Neural progenitor cell (in vitro differentiated cells): Measurements from ENCODE around the gene GNB5. TPM values are rescaled to one million over a fixed set of nuclear protein-coding genes. Genes with fewer than 3 reads are reported as not detected.

Source experiments
- DNase-seq: peaks from one replicate; pipeline ENCODE4 v3.0.0-alpha.2; 2016; ENCODE audit warnings: low spot score
- H2AFZ ChIP-seq: fragments of 200-600 bp; sonication (generic); replicated peaks from 2 replicates; pipeline ENCODE4 v1.6.1; 2016; ENCODE audit warnings: antibody characterized with exemption
- H3F3A ChIP-seq: fragments of 200-600 bp; sonication (generic); 2 replicates; pipeline ENCODE4 v1.6.1; 2016; ENCODE audit warnings: antibody characterized with exemption, low read depth
- H3K27ac ChIP-seq: fragments of 200-600 bp; sonication (generic); 2 replicates; pipeline ENCODE4 v1.5.1; 2016; ENCODE audit warnings: mild to moderate bottlenecking
- H3K27me3 ChIP-seq: fragments of 200-600 bp; sonication (generic); 2 replicates; pipeline ENCODE4 v1.6.1; 2016; ENCODE audit warnings: mild to moderate bottlenecking, moderate library complexity
- H3K36me3 ChIP-seq: fragments of 200-600 bp; sonication (generic); 2 replicates; pipeline ENCODE4 v1.5.1; 2016
- H3K4me1 ChIP-seq: fragments of 200-600 bp; sonication (generic); 2 replicates; pipeline ENCODE4 v1.6.1; 2016; ENCODE audit warnings: mixed run types
- H3K4me2 ChIP-seq: fragments of 200-600 bp; sonication (generic); 2 replicates; pipeline ENCODE4 v1.6.1; 2016
- H3K4me3 ChIP-seq: fragments of 200-600 bp; sonication (generic); 2 replicates; pipeline ENCODE4 v1.5.1; 2016
- H3K79me2 ChIP-seq: fragments of 200-600 bp; sonication (generic); 2 replicates; pipeline ENCODE4 v1.6.1; 2016; ENCODE audit warnings: low read depth
- H3K9ac ChIP-seq: fragments of 200-600 bp; sonication (generic); 2 replicates; pipeline ENCODE4 v1.6.1; 2016
- H3K9me3 ChIP-seq: fragments of 200-600 bp; sonication (generic); 2 replicates; pipeline ENCODE4 v1.5.1; 2016; ENCODE audit warnings: low read depth
- H4K20me1 ChIP-seq: fragments of 200-600 bp; sonication (generic); 2 replicates; pipeline ENCODE4 v1.6.1; 2016; ENCODE audit warnings: low read depth
- H3K27ac Mint-ChIP-seq: 3 replicates; pipeline ENCODE4 v1.8.0; 2021; ENCODE audit warnings: mixed read lengths
- H3K27me3 Mint-ChIP-seq: 2 replicates; pipeline ENCODE4 v1.8.0; 2022; ENCODE audit warnings: low read depth, mild to moderate bottlenecking, inconsistent platforms, moderate library complexity, mixed read lengths; ENCODE audit not compliant: insufficient read depth
- H3K36me3 Mint-ChIP-seq: 3 replicates; pipeline ENCODE4 v1.8.0; 2021; ENCODE audit warnings: mixed read lengths
- H3K4me1 Mint-ChIP-seq: 3 replicates; pipeline ENCODE4 v1.8.0; 2021; ENCODE audit warnings: mixed read lengths
- H3K4me3 Mint-ChIP-seq: 3 replicates; pipeline ENCODE4 v1.8.0; 2021; ENCODE audit warnings: mild to moderate bottlenecking, moderate library complexity, mixed read lengths
- H3K9me3 Mint-ChIP-seq: 3 replicates; pipeline ENCODE4 v1.8.0; 2020; ENCODE audit warnings: mixed read lengths
- EZH2 ChIP-seq: fragments of 200-600 bp; sonication (generic); IDR thresholded peaks from 2 replicates; pipeline ENCODE4 v1.6.1; 2017; ENCODE audit warnings: antibody characterized with exemption, mild to moderate bottlenecking, moderate library complexity
- EZH2phosphoT487 ChIP-seq: fragments of 200-600 bp; sonication (generic); IDR thresholded peaks from 2 replicates; pipeline ENCODE4 v1.6.1; 2017; ENCODE audit warnings: antibody characterized with exemption
- total RNA-seq: library from RNA; depleted of rRNA; stranded (reverse); fragments of >200 nt; gene quantifications from 2 replicates; pipeline ENCODE4 v1.2.3, GENCODE V29; 2015; ENCODE audit warnings: low replicate concordance
- TF ChIP-seq, protein P1 (sequence below): fragments of 200-600 bp; sonication (generic); IDR thresholded peaks from 2 replicates; pipeline ENCODE4 v1.5.1; 2017; ENCODE audit warnings: antibody characterized with exemption, mild to moderate bottlenecking

Gene GNB5
- total RNA-seq, 1 donor from 2014 or later: 36.0 TPM

- TF ChIP-seq EZH2phosphoT487 (no peak), EZH2 (no peak)
- TF ChIP-seq, protein P1, sequence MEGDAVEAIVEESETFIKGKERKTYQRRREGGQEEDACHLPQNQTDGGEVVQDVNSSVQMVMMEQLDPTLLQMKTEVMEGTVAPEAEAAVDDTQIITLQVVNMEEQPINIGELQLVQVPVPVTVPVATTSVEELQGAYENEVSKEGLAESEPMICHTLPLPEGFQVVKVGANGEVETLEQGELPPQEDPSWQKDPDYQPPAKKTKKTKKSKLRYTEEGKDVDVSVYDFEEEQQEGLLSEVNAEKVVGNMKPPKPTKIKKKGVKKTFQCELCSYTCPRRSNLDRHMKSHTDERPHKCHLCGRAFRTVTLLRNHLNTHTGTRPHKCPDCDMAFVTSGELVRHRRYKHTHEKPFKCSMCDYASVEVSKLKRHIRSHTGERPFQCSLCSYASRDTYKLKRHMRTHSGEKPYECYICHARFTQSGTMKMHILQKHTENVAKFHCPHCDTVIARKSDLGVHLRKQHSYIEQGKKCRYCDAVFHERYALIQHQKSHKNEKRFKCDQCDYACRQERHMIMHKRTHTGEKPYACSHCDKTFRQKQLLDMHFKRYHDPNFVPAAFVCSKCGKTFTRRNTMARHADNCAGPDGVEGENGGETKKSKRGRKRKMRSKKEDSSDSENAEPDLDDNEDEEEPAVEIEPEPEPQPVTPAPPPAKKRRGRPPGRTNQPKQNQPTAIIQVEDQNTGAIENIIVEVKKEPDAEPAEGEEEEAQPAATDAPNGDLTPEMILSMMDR: no peak
- Histone ChIP-seq H3K36me3 (no peaks in the 10 kb centered on the region), H3K9me3 (no peaks in the 10 kb centered on the region), H3K4me3 (no peak overlapping the region), H3F3A (no peaks in the 10 kb centered on the region), H3K9ac (no peak overlapping the region), H3K4me1 (no peaks in the 10 kb centered on the region), H3K27ac (no peak overlapping the region), H3K27me3 (no peaks in the 10 kb centered on the region), H3K4me2 (no peak overlapping the region), H4K20me1 (no peaks in the 10 kb centered on the region), H2AFZ (no peak overlapping the region), H3K79me2 (no peaks in the 10 kb centered on the region)
- Mint-ChIP-seq H3K4me1 (no peaks in the 10 kb centered on the region), H3K27ac (no peak overlapping the region), H3K4me3 (no peak overlapping the region), H3K27me3 (peaks cover 6% of the 10 kb centered on the region), H3K36me3 (peaks cover 10% of the 10 kb centered on the region), H3K9me3 (no peaks in the 10 kb centered on the region)
- DNase-seq: no peak
These were observed 44.8 kb upstream of the GNB5 start for GRCh38 chr15:52236013-52236412.

- H3K36me3 Mint-ChIP-seq: peaks cover 10% of the 10 kb centered on the region
- Histone ChIP-seq H3K36me3 (no peaks in the 10 kb centered on the region), H3K27me3 (no peaks in the 10 kb centered on the region), H4K20me1 (no peaks in the 10 kb centered on the region), H3K79me2 (no peaks in the 10 kb centered on the region), H3K9me3 (no peaks in the 10 kb centered on the region), H3K27ac (no peak overlapping the region), H2AFZ (no peak overlapping the region), H3K4me3 (no peak overlapping the region), H3K9ac (no peak overlapping the region), H3F3A (no peaks in the 10 kb centered on the region), H3K4me2 (no peak overlapping the region), H3K4me1 (no peaks in the 10 kb centered on the region)
- H3K4me1 Mint-ChIP-seq: no peaks in the 10 kb centered on the region
- no peak overlapping the region for H3K4me3 Mint-ChIP-seq
- peaks cover 6% of the 10 kb centered on the region for H3K27me3 Mint-ChIP-seq
- DNase-seq: no peak
- no peaks in the 10 kb centered on the region for H3K9me3 Mint-ChIP-seq
- no peak for TF ChIP-seq EZH2phosphoT487
- TF ChIP-seq EZH2: no peak
- TF ChIP-seq, protein P1: no peak
- no peak overlapping the region for H3K27ac Mint-ChIP-seq
These were observed 43.7 kb upstream of the GNB5 start for GRCh38 chr15:52234596-52235541.

- no peak overlapping the region for H3K4me3 Mint-ChIP-seq
- Histone ChIP-seq H3K27ac (no peak overlapping the region), H3K4me3 (no peak overlapping the region), H2AFZ (no peak overlapping the region), H3K9ac (no peak overlapping the region), H4K20me1 (no peaks in the 10 kb centered on the region), H3K36me3 (no peaks in the 10 kb centered on the region), H3K4me2 (no peak overlapping the region), H3K27me3 (no peaks in the 10 kb centered on the region), H3F3A (no peaks in the 10 kb centered on the region), H3K79me2 (no peaks in the 10 kb centered on the region), H3K4me1 (no peaks in the 10 kb centered on the region), H3K9me3 (no peaks in the 10 kb centered on the region)
- peaks cover 6% of the 10 kb centered on the region for H3K27me3 Mint-ChIP-seq
- no peak overlapping the region for H3K27ac Mint-ChIP-seq
- H3K4me1 Mint-ChIP-seq: no peaks in the 10 kb centered on the region
- no peaks in the 10 kb centered on the region for H3K9me3 Mint-ChIP-seq
- DNase-seq: no peak
- H3K36me3 Mint-ChIP-seq: peaks cover 10% of the 10 kb centered on the region
- TF ChIP-seq EZH2 (no peak), EZH2phosphoT487 (no peak)
- TF ChIP-seq, protein P1: no peak
These were observed 42.2 kb upstream of the GNB5 start for GRCh38 chr15:52233405-52233804.
